Spleen (tissue), 11 donors: ENCODE results near the gene DRD1. TPM values are rescaled to one million over a fixed set of nuclear protein-coding genes. Genes with fewer than 3 reads are reported as not detected.
"Not testable (repeated sequence)": the region's sequence is repeated elsewhere in the genome, so short reads cannot be mapped to it uniquely, and the experiment has no call there.

ENCODE experiments used
- DNase-seq: peaks from one replicate; pipeline ENCODE4 v3.0.0-alpha.2; 2020
- H3K27ac ChIP-seq, 8 donors: fragments of 200-600 bp; sonication (generic) in 7 of 8; 1 replicate in 4 of 8; 2 replicates in 4 of 8; pipeline versions ENCODE4 v1.5.0 to v1.8.0; 2016 to 2021; ENCODE audit warnings: inconsistent platforms in 4 of 8, mild to moderate bottlenecking in 4 of 8, moderate library complexity in 1 of 8
- H3K27me3 ChIP-seq, 7 donors: fragments of 200-600 bp; sonication (generic) in 6 of 7; replicated peaks in 1 of 7; 1 replicate in 4 of 7; 2 replicates in 3 of 7; pipeline versions ENCODE4 v1.5.0 to v1.8.0; 2016 to 2021; ENCODE audit warnings: inconsistent platforms in 3 of 7, mild to moderate bottlenecking in 1 of 7
- H3K36me3 ChIP-seq, 6 donors: fragments of 200-600 bp; sonication (generic) in 5 of 6; 1 replicate in 4 of 6; 2 replicates in 2 of 6; pipeline versions ENCODE4 v1.5.0 to v1.8.0; 2016 to 2021; ENCODE audit warnings: inconsistent platforms in 2 of 6
- H3K4me1 ChIP-seq, 6 donors: fragments of 200-600 bp; sonication (generic) in 5 of 6; 1 replicate in 3 of 6; 2 replicates in 3 of 6; pipeline versions ENCODE4 v1.5.0 to v1.8.0; 2016 to 2021; ENCODE audit warnings: inconsistent platforms in 3 of 6
- H3K4me3 ChIP-seq, 8 donors: fragments of 200-600 bp; sonication (generic) in 7 of 8; 1 replicate in 4 of 8; 2 replicates in 4 of 8; pipeline versions ENCODE4 v1.5.0 to v1.8.0; 2016 to 2021; ENCODE audit warnings: inconsistent platforms in 4 of 8, mild to moderate bottlenecking in 4 of 8, moderate library complexity in 2 of 8
- H3K9me3 ChIP-seq, 8 donors: fragments of 200-600 bp; sonication (generic) in 7 of 8; 1 replicate in 4 of 8; 2 replicates in 4 of 8; pipeline versions ENCODE4 v1.5.0 to v1.8.0; 2016 to 2021; ENCODE audit warnings: inconsistent platforms in 4 of 8
- CTCF ChIP-seq, 11 experiments: fragments of 200-600 bp in 7 of 11; fragments of 450-650 bp in 4 of 11; sonication (generic) in 4 of 11; IDR thresholded peaks in 8 of 11; conservative IDR thresholded peaks in 3 of 11; 1 replicate in 7 of 11; 2 replicates in 4 of 11; pipeline versions ENCODE4 v1.4.0 to v1.8.0; 2016 to 2021; ENCODE audit warnings: antibody characterized with exemption in 11 of 11, inconsistent platforms in 4 of 11, mild to moderate bottlenecking in 1 of 11
- POLR2A ChIP-seq, 3 donors: fragments of 450-650 bp; IDR thresholded peaks; one replicate each; pipeline ENCODE4 v1.5.1; 2017; ENCODE audit warnings: antibody characterized with exemption in 3 of 3, mild to moderate bottlenecking in 1 of 3
- POLR2AphosphoS5 ChIP-seq, 3 donors: sonication (generic); formaldehyde crosslinking; IDR thresholded peaks; one replicate each; pipeline ENCODE4 v1.5.1; 2017; ENCODE audit warnings: antibody characterized with exemption in 3 of 3
- WGBS, 5 donors: extraction: QIAGEN DNeasy Blood & Tissue Kit in 3 of 5; methylation state at CpG; one replicate each; pipeline versions ENCODE4 v1.1.5 to v1.1.7; 2013 to 2018; 5-methylcytosine and 5-hydroxymethylcytosine counted together
- intact Hi-C: fragments of 100-400 bp; cut with DNase I; formaldehyde crosslinking; loops from one replicate; pipeline ENCODE4 v1.15.0; 2023; ENCODE audit warnings: low total_unique reads
- polyA plus RNA-seq, 3 donors: library from polyadenylated mRNA; stranded (reverse); fragments of 200-250 nt; gene quantifications; one replicate each; pipeline ENCODE4 v1.2.1, GENCODE V29; 2013
- total RNA-seq, 7 donors: library from RNA; depleted of rRNA in 3 of 7; stranded (reverse); fragments of >200 nt in 3 of 7; fragmentation: NEBNext Ultra II Directional in 4 of 7; extraction: Animal tissue kit (Norgen Biotek cat#: 25700) in 4 of 7; gene quantifications; one replicate each; pipeline versions ENCODE4 v1.1.0 to v1.2.1, GENCODE V29; 2016 to 2021
- donor health status: healthy with polysubstance abuse.
- donor health status: DM: no; HTN: no; CAD: no; lungs with moderate emphysema.
- donor health status: DM: no; HTN: no; CAD: no.
- donor health status: Bipolar disorder and iron deficiency.
- donor health status: healthy.
- donor health status: DM: no; HTN: no; CAD: no.
- donor health status: DM: yes; HTN: yes; CAD: no.

The DRD1 gene
- total and polyA plus RNA-seq, 10 donors, result 0.03 to 0.83 (median 0.11) TPM; not detected in 3

DNA sequence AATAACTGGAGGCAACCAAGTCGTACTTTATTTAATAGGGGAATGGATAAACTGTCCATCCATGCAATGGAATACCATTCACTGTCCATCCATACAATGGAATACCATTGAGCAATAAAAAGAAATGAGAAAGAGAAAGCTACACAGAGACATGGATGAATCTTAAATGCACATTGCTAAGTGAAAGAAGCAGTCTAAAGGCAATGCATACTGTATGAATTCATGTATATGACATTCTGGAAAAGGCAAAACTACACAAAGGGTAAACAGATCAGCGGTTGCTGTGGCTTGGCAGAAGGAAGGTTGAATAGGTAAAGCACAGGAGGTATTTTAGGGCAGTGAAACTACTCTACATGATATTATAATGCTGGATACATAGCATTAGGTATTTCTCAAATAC lies 16.2 kb downstream of the DRD1 start:
- no peak for TF ChIP-seq POLR2A (IDR thresholded peaks at IDR 0.05)
- no peak for TF ChIP-seq CTCF (IDR thresholded peaks at IDR 0.05 in 8 of 11, conservative IDR thresholded peaks at IDR 0.05 in 3 of 11)
- no peak for TF ChIP-seq POLR2AphosphoS5 (IDR thresholded peaks at IDR 0.05)
- peaks cover 0 to 15% (median 4%) of the 10 kb centered on the region in 8 donors for H3K9me3 ChIP-seq
- 72 to 83% (median 77%) methylated on average over 2 of the region's 2 CpGs for WGBS, 5 donors

GRCh38 chr5:175424594-175424993 lies 19.4 kb downstream of the DRD1 start:
- H3K36me3 ChIP-seq, intact Hi-C loops, H3K4me3 ChIP-seq, DNase-seq, H3K4me1 ChIP-seq, H3K27ac ChIP-seq: not testable (repeated sequence)
- H3K9me3 ChIP-seq, result peaks cover 0 to 14% (median 4%) of the 10 kb centered on the region in 8 donors
- peaks cover 0 to 28% (median 0%) of the 10 kb centered on the region in 7 donors for H3K27me3 ChIP-seq

More for the DNA sequence above, 16.2 kb downstream of the DRD1 start:
- intact Hi-C loops, result no loop called here
- Histone ChIP-seq H3K27ac (no peak overlapping the region), H3K36me3 (no peaks in the 10 kb centered on the region), H3K4me1 (no peaks in the 10 kb centered on the region), H3K4me3 (no peak overlapping the region), H3K27me3 (peaks cover 0 to 22% (median 0%) of the 10 kb centered on the region in 7 donors)
- DNase-seq, result no peak

DNA sequence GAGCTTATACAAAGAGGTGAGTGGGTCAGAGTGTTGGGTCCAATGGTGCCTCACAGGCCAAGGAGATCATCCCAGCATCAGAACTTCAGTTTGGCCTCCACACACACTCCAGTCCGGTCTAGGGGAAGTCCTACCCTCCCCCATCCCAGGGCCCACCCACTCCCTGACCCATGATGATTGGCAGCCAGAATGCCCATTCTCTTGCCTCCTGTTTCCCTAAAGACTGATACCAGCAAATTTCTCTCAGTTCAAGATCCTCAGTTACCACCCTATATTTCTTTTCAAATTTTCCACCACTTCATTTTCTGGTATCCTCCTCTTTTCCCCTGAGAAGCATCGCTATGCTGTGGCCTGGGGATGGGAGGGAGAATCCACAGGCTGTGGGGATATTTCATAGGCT lies 21.9 kb downstream of the DRD1 start:
- Histone ChIP-seq H3K36me3 (no peaks in the 10 kb centered on the region), H3K27ac (no peak overlapping the region), H3K27me3 (peaks cover 0 to 32% (median 0%) of the 10 kb centered on the region in 7 donors), H3K4me1 (no peaks in the 10 kb centered on the region), H3K4me3 (no peak overlapping the region), H3K9me3 (no peaks in the 10 kb centered on the region)
- intact Hi-C loops, result no loop called here
- 65 to 81% (median 74%) methylated on average over 2 of the region's 2 CpGs for WGBS, 5 donors
- TF ChIP-seq POLR2AphosphoS5 (IDR thresholded peaks at IDR 0.05) (no peak), CTCF (IDR thresholded peaks at IDR 0.05 in 8 of 11, conservative IDR thresholded peaks at IDR 0.05 in 3 of 11) (no peak), POLR2A (IDR thresholded peaks at IDR 0.05) (no peak)
- DNase-seq, result no peak

GRCh38 chr5:175420383-175420782 lies 23.6 kb downstream of the DRD1 start:
- H3K4me1 ChIP-seq, result no peaks in the 10 kb centered on the region
- H3K4me3 ChIP-seq, result no peak overlapping the region
- peaks cover 0 to 36% (median 0%) of the 10 kb centered on the region in 7 donors for H3K27me3 ChIP-seq
- no peak for TF ChIP-seq POLR2AphosphoS5 (IDR thresholded peaks at IDR 0.05)
- no peak for TF ChIP-seq POLR2A (IDR thresholded peaks at IDR 0.05)
- TF ChIP-seq CTCF (IDR thresholded peaks at IDR 0.05 in 8 of 11, conservative IDR thresholded peaks at IDR 0.05 in 3 of 11), result no peak
- no peak for DNase-seq
- intact Hi-C loops, result no loop called here
- H3K36me3 ChIP-seq, result no peaks in the 10 kb centered on the region
- peaks cover 0 to 5% (median 2%) of the 10 kb centered on the region in 8 donors for H3K9me3 ChIP-seq
- H3K27ac ChIP-seq, result no peak overlapping the region

DNA sequence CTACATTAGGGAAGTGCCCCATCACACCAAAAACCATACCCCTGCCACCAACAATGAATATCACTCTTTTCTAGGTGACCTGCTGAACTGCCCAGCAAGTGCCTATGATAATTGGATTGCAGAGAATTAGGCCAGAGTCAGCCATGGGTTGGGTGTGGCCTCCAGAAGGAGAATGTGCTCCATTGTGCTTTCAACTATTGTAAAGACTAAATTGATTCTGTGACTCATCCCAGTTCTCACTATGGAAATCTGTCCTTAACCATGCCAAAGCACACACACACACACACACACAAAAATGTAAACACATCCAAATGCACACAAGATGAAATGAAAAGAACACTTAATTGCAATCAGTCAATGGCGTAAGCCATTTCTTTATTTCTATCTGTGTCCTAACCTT lies 25.7 kb downstream of the DRD1 start:
- H3K27ac ChIP-seq, result no peak overlapping the region
- H3K4me3 ChIP-seq, result no peak overlapping the region
- TF ChIP-seq CTCF (IDR thresholded peaks at IDR 0.05 in 8 of 11, conservative IDR thresholded peaks at IDR 0.05 in 3 of 11), result no peak
- TF ChIP-seq POLR2A (IDR thresholded peaks at IDR 0.05), result no peak
- TF ChIP-seq POLR2AphosphoS5 (IDR thresholded peaks at IDR 0.05), result no peak
- H3K27me3 ChIP-seq, result peaks cover 0 to 26% (median 0%) of the 10 kb centered on the region in 7 donors
- no peak for DNase-seq
- H3K9me3 ChIP-seq, result peaks cover 0 to 8% (median 2%) of the 10 kb centered on the region in 8 donors
- intact Hi-C loops, result no loop called here
- 89 to 95% (median 93%) methylated on average over 1 of the region's 1 CpG for WGBS, 5 donors
- H3K36me3 ChIP-seq, result no peaks in the 10 kb centered on the region
- H3K4me1 ChIP-seq, result no peaks in the 10 kb centered on the region
